ENCODE results near the gene SDHC. TPM values are rescaled to one million over a fixed set of nuclear protein-coding genes. Genes with fewer than 3 reads are reported as not detected.

Gene SDHC
- total RNA-seq, 2 experiments from 2014 or later, result 33.0 to 37.2 TPM

DNA sequence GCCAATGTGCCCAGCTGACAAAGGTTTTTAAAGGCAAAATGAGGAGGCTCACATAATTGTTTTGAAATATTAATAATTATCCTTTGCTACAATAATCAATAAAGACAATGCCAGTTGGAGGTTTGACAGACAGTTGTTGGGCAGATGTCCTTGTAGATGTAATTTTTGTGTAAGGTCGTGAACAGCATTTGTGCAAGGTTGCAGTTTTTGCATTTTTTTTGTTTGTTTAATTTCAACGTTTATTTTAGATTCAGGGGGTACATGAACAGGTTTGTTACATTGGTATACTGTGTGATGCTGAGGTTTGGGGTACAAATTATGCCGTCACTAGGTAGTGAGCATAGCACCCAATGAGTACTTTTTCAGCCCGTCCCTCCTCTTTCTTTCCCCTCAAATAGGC is 13.7 kb upstream of the SDHC start:
- ATAC-seq (ENCODE audit: poor library complexity), result no peak
- peaks cover 20% of the 10 kb centered on the region for H3K36me3 Mint-ChIP-seq (ENCODE audit: low read depth)
- Histone ChIP-seq H3K27me3 (ENCODE audit: control insufficient read depth in 1 of 2, insufficient read depth in 2 of 2, low read length in 2 of 2) (no peaks in the 10 kb centered on the region), H3K9me3 (ENCODE audit: control insufficient read depth in 1 of 2, insufficient read depth in 1 of 2, low read length in 2 of 2) (no peaks in the 10 kb centered on the region), H3K36me3 (ENCODE audit: insufficient read depth, low read length) (no peaks in the 10 kb centered on the region), H3K4me3 (ENCODE audit: low read length) (no peak overlapping the region), H3K4me1 (ENCODE audit: insufficient read depth, low read length) (peaks cover 11% of the 10 kb centered on the region), H3K27ac (ENCODE audit: low read depth in 1 of 2, low read length in 2 of 2) (no peak overlapping the region)
- H3K27me3 Mint-ChIP-seq, result no peaks in the 10 kb centered on the region
- intact Hi-C loops (cut with DNase I, micrococcal nuclease), result no loop called here
- TF ChIP-seq, protein P1, sequence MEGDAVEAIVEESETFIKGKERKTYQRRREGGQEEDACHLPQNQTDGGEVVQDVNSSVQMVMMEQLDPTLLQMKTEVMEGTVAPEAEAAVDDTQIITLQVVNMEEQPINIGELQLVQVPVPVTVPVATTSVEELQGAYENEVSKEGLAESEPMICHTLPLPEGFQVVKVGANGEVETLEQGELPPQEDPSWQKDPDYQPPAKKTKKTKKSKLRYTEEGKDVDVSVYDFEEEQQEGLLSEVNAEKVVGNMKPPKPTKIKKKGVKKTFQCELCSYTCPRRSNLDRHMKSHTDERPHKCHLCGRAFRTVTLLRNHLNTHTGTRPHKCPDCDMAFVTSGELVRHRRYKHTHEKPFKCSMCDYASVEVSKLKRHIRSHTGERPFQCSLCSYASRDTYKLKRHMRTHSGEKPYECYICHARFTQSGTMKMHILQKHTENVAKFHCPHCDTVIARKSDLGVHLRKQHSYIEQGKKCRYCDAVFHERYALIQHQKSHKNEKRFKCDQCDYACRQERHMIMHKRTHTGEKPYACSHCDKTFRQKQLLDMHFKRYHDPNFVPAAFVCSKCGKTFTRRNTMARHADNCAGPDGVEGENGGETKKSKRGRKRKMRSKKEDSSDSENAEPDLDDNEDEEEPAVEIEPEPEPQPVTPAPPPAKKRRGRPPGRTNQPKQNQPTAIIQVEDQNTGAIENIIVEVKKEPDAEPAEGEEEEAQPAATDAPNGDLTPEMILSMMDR (IDR thresholded peaks at IDR 0.05), result no peak
- H3K9me3 Mint-ChIP-seq, result no peaks in the 10 kb centered on the region
- DNase-seq, result no peak
- H3K4me3 Mint-ChIP-seq, result no peak overlapping the region
- CTCF ChIA-PET, result no interaction called here
- POLR2A ChIA-PET, result no interaction called here
- peaks cover 31% of the 10 kb centered on the region for H3K4me1 Mint-ChIP-seq (ENCODE audit: low read depth)
- no peak overlapping the region for H3K27ac Mint-ChIP-seq

DNA sequence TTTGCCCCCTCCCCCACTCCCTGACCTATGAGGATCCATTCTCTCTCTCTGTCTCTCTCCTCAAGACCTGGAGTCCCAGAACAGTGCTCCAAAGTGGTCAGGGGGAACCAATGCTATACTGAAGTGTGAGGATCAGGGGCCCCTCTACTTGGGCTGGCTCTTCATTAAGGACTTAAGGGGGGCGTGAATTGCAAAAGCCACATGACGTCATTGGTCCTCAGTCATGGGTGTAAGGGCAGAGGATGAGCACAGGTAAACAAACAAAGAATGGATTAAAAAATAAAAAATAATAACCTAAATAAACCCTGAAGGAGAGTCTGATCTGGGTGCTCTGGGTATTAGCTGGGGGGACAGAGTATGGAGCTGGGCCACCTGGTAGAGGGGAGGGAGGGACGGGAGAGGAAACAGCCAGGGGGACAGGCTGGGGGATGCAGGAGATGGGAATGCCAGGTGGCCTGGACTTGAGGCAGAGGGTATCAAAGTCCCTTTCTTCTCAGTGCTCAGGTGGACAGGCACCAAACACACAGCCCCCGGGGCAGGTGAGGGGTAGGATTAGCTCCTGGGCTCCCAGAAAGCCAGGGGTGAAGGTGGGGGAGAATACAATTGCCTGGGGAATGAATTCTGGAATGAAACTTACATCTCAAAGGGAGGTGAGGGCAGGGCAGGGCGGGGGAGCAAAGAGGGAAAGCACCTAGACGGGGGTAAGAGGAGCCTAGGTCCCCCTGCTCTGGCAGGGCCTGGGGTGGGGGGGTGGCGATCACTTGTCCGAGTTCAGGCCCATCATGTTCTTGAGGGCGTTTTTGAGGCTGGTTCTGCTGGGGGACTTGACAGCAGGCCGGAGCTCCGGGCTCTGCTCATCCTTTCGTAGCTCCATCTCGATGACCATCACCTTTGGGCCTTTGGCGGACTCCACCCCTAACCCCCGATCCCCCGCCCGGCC is 9.0 kb upstream of the SDHC start:
- Histone ChIP-seq H3K27me3 (ENCODE audit: control insufficient read depth in 1 of 2, insufficient read depth in 2 of 2, low read length in 2 of 2) (no peaks in the 10 kb centered on the region), H3K27ac (ENCODE audit: low read depth in 1 of 2, low read length in 2 of 2) (peak overlapping the region in 1 of 2 donors; percentile 71), H3K36me3 (ENCODE audit: insufficient read depth, low read length) (no peaks in the 10 kb centered on the region), H3K4me1 (ENCODE audit: insufficient read depth, low read length) (peaks cover 26% of the 10 kb centered on the region), H3K4me3 (ENCODE audit: low read length) (peak overlapping the region; percentile 92), H3K9me3 (ENCODE audit: control insufficient read depth in 1 of 2, insufficient read depth in 1 of 2, low read length in 2 of 2) (no peaks in the 10 kb centered on the region)
- Mint-ChIP-seq H3K27ac (peak overlapping the region; percentile 90), H3K36me3 (ENCODE audit: low read depth) (peaks cover 25% of the 10 kb centered on the region), H3K4me1 (ENCODE audit: low read depth) (peaks cover 44% of the 10 kb centered on the region), H3K27me3 (no peaks in the 10 kb centered on the region), H3K9me3 (no peaks in the 10 kb centered on the region), H3K4me3 (peak overlapping the region; percentile 94)
- DNase-seq (peak in 3 of 14 experiments; percentile 13 to 49 (median 39)), ATAC-seq (ENCODE audit: poor library complexity) (no peak)
- intact Hi-C loops (cut with DNase I, micrococcal nuclease), result no loop called here
- POLR2A ChIA-PET, result interaction anchor here (0.6 to 2.0 kb wide), 17 partner anchors 9 to 508 kb away, joined by 3 to 33 read pairs (median 4); partner anchors contain the start of genes ARHGAP30, DEDD, NDUFS2 and NIT1
- CTCF ChIA-PET, result interaction anchor here (0.7 to 3.0 kb wide), 18 partner anchors 9 to 1219 kb away, joined by 3 to 30 read pairs (median 4); partner anchors contain the start of genes ARHGAP30, NDUFS2, PPOX and SDHC
- TF ChIP-seq, protein P1 (IDR thresholded peaks at IDR 0.05), result no peak

DNA sequence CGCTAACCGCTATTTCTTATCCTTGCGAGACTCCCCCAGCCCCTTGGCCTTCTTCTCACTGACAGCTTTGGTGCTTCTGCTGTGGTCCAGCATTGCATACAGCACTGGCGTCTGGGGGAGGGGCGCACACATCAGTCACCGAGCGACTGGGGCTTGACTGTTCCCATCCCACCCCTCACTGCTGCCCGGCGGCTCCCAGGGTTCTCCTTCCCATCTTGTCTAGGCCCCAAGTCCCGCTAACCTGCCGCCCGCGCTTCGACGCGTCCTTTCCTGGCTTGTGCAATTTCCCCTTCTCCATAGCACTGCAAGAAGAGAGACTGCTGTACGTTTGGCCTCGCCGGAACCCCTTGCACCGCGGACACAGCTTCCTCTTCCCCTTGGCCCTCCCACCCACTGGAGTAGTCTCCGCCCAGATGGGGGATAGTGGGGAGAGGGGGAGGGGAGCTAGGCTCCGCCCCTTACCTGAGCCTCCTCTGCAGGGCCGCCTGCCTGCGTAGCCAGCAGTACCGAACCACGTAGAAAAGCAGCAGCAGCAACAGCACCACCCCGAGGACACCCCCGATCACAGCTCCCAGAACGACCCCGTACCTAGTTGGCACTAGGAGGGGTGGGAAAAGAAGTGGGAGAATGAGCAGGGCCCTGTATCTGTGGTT is 8.2 kb upstream of the SDHC start:
- no peaks in the 10 kb centered on the region for H3K27me3 Mint-ChIP-seq
- no peaks in the 10 kb centered on the region for H3K9me3 ChIP-seq (ENCODE audit: control insufficient read depth in 1 of 2, insufficient read depth in 1 of 2, low read length in 2 of 2)
- POLR2A ChIA-PET, result interaction anchor here (0.6 to 2.0 kb wide), 21 partner anchors 8 to 1382 kb away, joined by 3 to 33 read pairs (median 4); partner anchors contain the start of genes ARHGAP30, DEDD, NDUFS2 and NIT1
- intact Hi-C loops (cut with DNase I, micrococcal nuclease), result loop anchor here (1.0 to 2.0 kb wide), 3 partner anchors 8 to 79 kb away; partner anchors contain the start of gene SDHC (in 1 of the 2)
- CTCF ChIA-PET, result interaction anchor here (0.5 to 3.0 kb wide), 21 partner anchors 9 to 261 kb away, joined by 3 to 30 read pairs (median 4); partner anchors contain the start of genes APOA2, ARHGAP30, CFAP126 and NDUFS2
- peak overlapping the region; percentile 51 to 71 for H3K27ac ChIP-seq (ENCODE audit: low read depth in 1 of 2, low read length in 2 of 2)
- H3K4me1 ChIP-seq (ENCODE audit: insufficient read depth, low read length), result peaks cover 26% of the 10 kb centered on the region
- no peaks in the 10 kb centered on the region for H3K36me3 ChIP-seq (ENCODE audit: insufficient read depth, low read length)
- H3K27ac Mint-ChIP-seq, result peak overlapping the region; percentile 90
- H3K4me3 ChIP-seq (ENCODE audit: low read length), result peak overlapping the region; percentile 92
- H3K4me1 Mint-ChIP-seq (ENCODE audit: low read depth), result peaks cover 44% of the 10 kb centered on the region
- DNase-seq (peak; percentile 75 to 97 (median 88)), ATAC-seq (ENCODE audit: poor library complexity) (peak; percentile 98)
- TF ChIP-seq, protein P1 (IDR thresholded peaks at IDR 0.05), result peak; percentile 59
- no peaks in the 10 kb centered on the region for H3K27me3 ChIP-seq (ENCODE audit: control insufficient read depth in 1 of 2, insufficient read depth in 2 of 2, low read length in 2 of 2)
- peak overlapping the region; percentile 94 for H3K4me3 Mint-ChIP-seq
- no peaks in the 10 kb centered on the region for H3K9me3 Mint-ChIP-seq
- peaks cover 20% of the 10 kb centered on the region for H3K36me3 Mint-ChIP-seq (ENCODE audit: low read depth)
